GM12878 (cell line): ENCODE data around the gene IFNLR1. TPM values are rescaled to one million over a fixed set of nuclear protein-coding genes. Genes with fewer than 3 reads are reported as not detected.

Source experiments
- ATAC-seq: fragments of 200-7000 bp; cut with Tn5 transposase; 3 replicates; pipeline ENCODE4 v1.9.1; 2020; ENCODE audit warnings: mild to moderate bottlenecking, moderate library complexity
- BruUV-seq: library from RNA; stranded (reverse); fragments of 400-500 nt; replicated peaks from 2 replicates; lab custom pipeline; 2021; lab: Mats Ljungman, UMichigan
- CTCF ChIA-PET: fragments of 300-600 bp; sonication (Branson Sonifier 250); formaldehyde crosslinking; extraction: SDS; loops from one replicate; lab custom pipeline; 2021; ENCODE audit warnings: inconsistent platforms; lab: Yijun Ruan, JAX
- POLR2A ChIA-PET: fragments of 350-600 bp; formaldehyde crosslinking; extraction: SDS; loops from one replicate; lab custom pipeline; 2021; ENCODE audit warnings: inconsistent platforms; lab: Charles Lee
- RAD21 ChIA-PET: fragments of 300-600 bp; sonication (Branson Sonifier 250); formaldehyde crosslinking; loops from one replicate; lab custom pipeline; 2023; ENCODE audit warnings: antibody characterized with exemption; ENCODE audit not compliant: unreplicated experiment; lab: Charles Lee
- SMC1A ChIA-PET: fragments of 300-600 bp; sonication (Branson Sonifier 250); formaldehyde crosslinking; loops from one replicate; lab custom pipeline; 2023; ENCODE audit not compliant: unreplicated experiment, uncharacterized antibody; lab: Charles Lee
- DNase-seq: peaks from one replicate; pipeline ENCODE4 v3.0.0-alpha.2; 2011; ENCODE audit warnings: low read depth, low spot score
- FAIRE-seq: peaks from 3 replicates; lab custom pipeline; 2011; peaks lifted over from hg19 to GRCh38; lab: Jason Lieb, UNC
- H2AFZ ChIP-seq: 2 replicates; pipeline ENCODE4 v1.6.0; 2011; ENCODE audit warnings: low read depth, low read length, control low read depth; ENCODE audit not compliant: control insufficient read depth
- H3K27ac ChIP-seq: 2 replicates; pipeline ENCODE4 v1.5.1; 2011; ENCODE audit warnings: control low read depth; ENCODE audit not compliant: control insufficient read depth, insufficient read depth
- H3K27me3 ChIP-seq, 2 experiments: replicated peaks in 1 of 2; 2 replicates each; pipeline versions ENCODE4 v1.6.0 to v1.6.1; 2011; ENCODE audit warnings: low read length in 1 of 2; ENCODE audit not compliant: control insufficient read depth in 2 of 2, insufficient read depth in 2 of 2
- H3K36me3 ChIP-seq, 2 experiments: 2 replicates each; pipeline ENCODE4 v1.5.1; 2011; ENCODE audit warnings: low read length in 1 of 2; ENCODE audit not compliant: control insufficient read depth in 2 of 2, insufficient read depth in 2 of 2
- H3K4me1 ChIP-seq: 2 replicates; pipeline ENCODE4 v1.6.1; 2011; ENCODE audit warnings: mild to moderate bottlenecking, low read length, moderate library complexity, mixed read lengths; ENCODE audit not compliant: control insufficient read depth, insufficient read depth
- H3K4me2 ChIP-seq: 2 replicates; pipeline ENCODE4 v1.6.0; 2011; ENCODE audit warnings: control low read depth; ENCODE audit not compliant: control insufficient read depth, insufficient read depth
- H3K4me3 ChIP-seq: fragments of 200-600 bp; sonication (generic); 2 replicates; pipeline ENCODE4 v1.5.1; 2016
- H3K79me2 ChIP-seq: 2 replicates; pipeline ENCODE4 v1.6.0; 2011; ENCODE audit warnings: low read length; ENCODE audit not compliant: control insufficient read depth, insufficient read depth
- H3K9ac ChIP-seq: 2 replicates; pipeline ENCODE4 v1.8.0; 2011; ENCODE audit warnings: low read length, control low read depth, mixed read lengths; ENCODE audit not compliant: control insufficient read depth, insufficient read depth
- H3K9me3 ChIP-seq: replicated peaks from 3 replicates; pipeline ENCODE4 v1.5.1; 2011; ENCODE audit warnings: mild to moderate bottlenecking, low read length; ENCODE audit not compliant: control insufficient read depth, insufficient read depth
- H4K20me1 ChIP-seq: 2 replicates; pipeline ENCODE4 v1.6.0; 2011; ENCODE audit not compliant: control insufficient read depth, insufficient read depth
- BACH1 ChIP-seq: fragments of 450-650 bp; IDR thresholded peaks from 2 replicates; pipeline ENCODE4 v1.6.1; 2017; ENCODE audit warnings: mild to moderate bottlenecking, borderline replicate concordance
- BRCA1 ChIP-seq: IDR thresholded peaks from 2 replicates; pipeline ENCODE4 v1.6.1; 2011; ENCODE audit warnings: low read depth, low read length, improper control_type of control experiment
- CBX3 ChIP-seq: fragments of 200-600 bp; sonication (generic); IDR thresholded peaks from 2 replicates; pipeline ENCODE4 v1.6.1; 2016; ENCODE audit warnings: low read depth, borderline replicate concordance
- CBX5 ChIP-seq: sonication (generic); IDR thresholded peaks from 2 replicates; pipeline ENCODE4 v1.6.1; 2016; ENCODE audit warnings: low read depth, moderate library complexity, mild to moderate bottlenecking, inconsistent platforms
- E4F1 ChIP-seq: fragments of 450-650 bp; IDR thresholded peaks from 2 replicates; pipeline ENCODE4 v1.6.1; 2018; ENCODE audit warnings: borderline replicate concordance, mild to moderate bottlenecking; ENCODE audit not compliant: partially characterized antibody
- EED ChIP-seq: sonication (generic); IDR thresholded peaks from 2 replicates; pipeline ENCODE4 v1.6.1; 2016; ENCODE audit warnings: antibody characterized with exemption, low read depth
- FOXM1 ChIP-seq: IDR thresholded peaks from 2 replicates; pipeline ENCODE4 v1.6.1; 2012; ENCODE audit warnings: low read depth, mild to moderate bottlenecking, inconsistent platforms, low read length, moderate library complexity
- GABPA ChIP-seq: IDR thresholded peaks from 2 replicates; pipeline ENCODE4 v1.6.1; 2014; ENCODE audit warnings: antibody characterized with exemption, low read depth, mild to moderate bottlenecking, inconsistent platforms
- POLR2AphosphoS5 ChIP-seq: IDR thresholded peaks from 2 replicates; pipeline ENCODE4 v1.6.1; 2011; ENCODE audit warnings: mild to moderate bottlenecking, low read length, inconsistent platforms
- RUNX3 ChIP-seq: IDR thresholded peaks from 2 replicates; pipeline ENCODE4 v1.6.1; 2012; ENCODE audit warnings: low read length, inconsistent platforms
- YBX1 ChIP-seq: fragments of 450-650 bp; IDR thresholded peaks from 2 replicates; pipeline ENCODE4 v1.6.1; 2016; ENCODE audit warnings: antibody characterized with exemption
- ZSCAN29 ChIP-seq: fragments of 450-650 bp; IDR thresholded peaks from 2 replicates; pipeline ENCODE4 v1.6.1; 2017; ENCODE audit warnings: mild to moderate bottlenecking, moderate library complexity
- ZZZ3 ChIP-seq: IDR thresholded peaks from 2 replicates; pipeline ENCODE4 v1.6.1; 2011; ENCODE audit warnings: low read depth; ENCODE audit not compliant: control insufficient read depth, insufficient read length
- WGBS: methylation state at CpG from one replicate; pipeline ENCODE4 v1.1.6; 2016; ENCODE audit warnings: low lambda C conversion rate; ENCODE audit not compliant: insufficient replicate concordance, insufficient coverage; ENCODE audit errors: missing lambda C conversion rate; 5-methylcytosine and 5-hydroxymethylcytosine counted together
- in situ Hi-C: fragments of 300-500 bp; cut with MboI; formaldehyde crosslinking; loops from 9 replicates; pipeline ENCODE4 v1.14.3; 2018; ENCODE audit warnings: mixed read lengths
- intact Hi-C: fragments of 100-400 bp; cut with micrococcal nuclease; formaldehyde crosslinking; loops from one replicate; pipeline ENCODE4 v1.14.2; 2022; ENCODE audit not compliant: unreplicated experiment
- polyA plus RNA-seq, 11 experiments: library from polyadenylated mRNA; depleted of rRNA in 4 of 11; unstranded in 6 of 11; stranded (reverse) in 5 of 11; fragments of >200 nt; fragmentation: Nextera tagmentation in 4 of 11; fragmentation: Illumina TruSeq in 1 of 11; extraction: Ambion mirVana in 4 of 11; extraction: Trizol in 1 of 11; gene quantifications; 1 replicate in 1 of 11; 2 replicates in 10 of 11; pipeline versions ENCODE4 v1.2.1 to v1.2.3, GENCODE V29; 2011 to 2016; ENCODE audit warnings: inconsistent platforms in 2 of 11, missing spikeins in 2 of 11, low read depth in 1 of 11
- total RNA-seq, 4 experiments: library from RNA; depleted of rRNA in 3 of 4; stranded (reverse); fragments of >200 nt in 3 of 4; fragmentation: Illumina TruSeq in 1 of 4; extraction: Trizol in 1 of 4; gene quantifications; 2 replicates each; pipeline versions ENCODE4 v1.2.1 to v1.2.3, GENCODE V29; 2013 to 2021
- TF ChIP-seq, protein P1 (sequence below): IDR thresholded peaks from 2 replicates; pipeline ENCODE4 v1.6.1; 2012; ENCODE audit warnings: low read length, inconsistent platforms

The IFNLR1 gene
- total and polyA plus RNA-seq, 10 of the 15 experiments (the other 5 are each of a cell fraction or from before 2014, with no cell fraction given) = 0.31 to 5.6 (median 3.9) TPM

DNA sequence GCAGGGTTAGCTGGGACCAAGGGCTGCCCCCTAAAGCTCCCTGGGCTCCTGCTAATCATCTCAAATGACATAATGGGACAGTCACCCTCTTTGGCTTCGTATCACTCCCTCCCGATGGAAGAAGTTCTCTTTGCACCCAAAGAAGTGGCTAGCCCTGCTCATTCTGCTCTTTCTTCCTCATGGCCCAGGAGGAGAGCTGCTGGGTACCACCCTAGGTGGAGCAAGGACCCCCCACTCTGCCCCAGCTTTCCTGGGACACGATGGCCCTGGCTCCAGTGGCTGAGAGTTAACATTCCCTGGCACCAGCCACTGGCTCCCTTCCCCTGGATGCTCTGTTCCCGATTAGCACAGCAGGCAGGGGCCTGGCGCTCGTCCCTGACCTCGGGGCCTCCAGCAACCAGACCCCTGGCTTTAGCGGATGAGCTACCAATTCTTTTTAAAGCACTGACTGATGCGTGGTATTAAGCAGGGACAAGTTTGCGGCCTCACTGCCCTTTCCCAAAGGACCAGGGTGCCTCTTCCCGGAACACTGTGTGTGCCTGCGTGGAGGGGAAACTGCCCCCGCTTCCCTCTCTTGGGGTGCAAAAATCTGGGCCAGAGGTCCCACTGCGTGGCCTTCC lies 76.3 kb downstream of the IFNLR1 start:
- Histone ChIP-seq H2AFZ (no peak overlapping the region), H3K36me3 (no peaks in the 10 kb centered on the region), H3K27me3 (no peaks in the 10 kb centered on the region; a peak in 3 of 4 replicates), H3K4me3 (no peak overlapping the region), H3K27ac (no peak overlapping the region), H3K9me3 (no peaks in the 10 kb centered on the region), H4K20me1 (no peaks in the 10 kb centered on the region), H3K4me1 (no peaks in the 10 kb centered on the region), H3K9ac (no peak overlapping the region), H3K79me2 (no peaks in the 10 kb centered on the region), H3K4me2 (no peak overlapping the region)
- CTCF ChIA-PET = interaction anchor here (0.6 to 1.4 kb wide), 3 partner anchors 51 to 168 kb away, joined by 3 read pairs; no protein-coding TSS in a partner anchor
- SMC1A ChIA-PET = no interaction called here
- RAD21 ChIA-PET = interaction anchor here (0.6 kb wide), 1 partner anchor 246 kb away, joined by 3 read pairs; no protein-coding TSS in a partner anchor
- no TSS peak for BruUV-seq
- POLR2A ChIA-PET = no interaction called here
- DNase-seq = no peak
- FAIRE-seq = no peak
- in situ Hi-C loops (no loop called here), intact Hi-C loops (no loop called here)
- no peak for ATAC-seq
- TF ChIP-seq BACH1 (no peak), ZSCAN29 (no peak)
- TF ChIP-seq, protein P1, sequence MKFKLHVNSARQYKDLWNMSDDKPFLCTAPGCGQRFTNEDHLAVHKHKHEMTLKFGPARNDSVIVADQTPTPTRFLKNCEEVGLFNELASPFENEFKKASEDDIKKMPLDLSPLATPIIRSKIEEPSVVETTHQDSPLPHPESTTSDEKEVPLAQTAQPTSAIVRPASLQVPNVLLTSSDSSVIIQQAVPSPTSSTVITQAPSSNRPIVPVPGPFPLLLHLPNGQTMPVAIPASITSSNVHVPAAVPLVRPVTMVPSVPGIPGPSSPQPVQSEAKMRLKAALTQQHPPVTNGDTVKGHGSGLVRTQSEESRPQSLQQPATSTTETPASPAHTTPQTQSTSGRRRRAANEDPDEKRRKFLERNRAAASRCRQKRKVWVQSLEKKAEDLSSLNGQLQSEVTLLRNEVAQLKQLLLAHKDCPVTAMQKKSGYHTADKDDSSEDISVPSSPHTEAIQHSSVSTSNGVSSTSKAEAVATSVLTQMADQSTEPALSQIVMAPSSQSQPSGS = no peak
- 36% methylated on average over 13 of the region's 14 CpGs for WGBS

GRCh38 chr1:24109686-24110475 lies 77.2 kb downstream of the IFNLR1 start:
- Histone ChIP-seq H3K36me3 (no peaks in the 10 kb centered on the region), H3K9me3 (no peaks in the 10 kb centered on the region), H3K4me2 (no peak overlapping the region), H3K4me1 (no peaks in the 10 kb centered on the region), H3K27ac (no peak overlapping the region), H2AFZ (no peak overlapping the region), H3K79me2 (no peaks in the 10 kb centered on the region), H4K20me1 (no peaks in the 10 kb centered on the region), H3K9ac (no peak overlapping the region), H3K4me3 (no peak overlapping the region), H3K27me3 (no peaks in the 10 kb centered on the region; a peak in 3 of 4 replicates)
- ChIA-PET POLR2A (no interaction called here), SMC1A (no interaction called here), CTCF (interaction anchor here (0.6 kb wide), 1 partner anchor 167 kb away, joined by 3 read pairs; no protein-coding TSS in a partner anchor), RAD21 (no interaction called here)
- WGBS = 28% methylated on average over 15 of the region's 15 CpGs
- in situ Hi-C loops (no loop called here), intact Hi-C loops (no loop called here)
- no peak for ATAC-seq
- FAIRE-seq = no peak
- BruUV-seq = no TSS peak
- DNase-seq = no peak
- TF ChIP-seq CBX5 (no peak), RUNX3 (no peak), FOXM1 (no peak), POLR2AphosphoS5 (no peak), CBX3 (no peak), EED (no peak), ZZZ3 (no peak), GABPA (no peak), E4F1 (no peak), YBX1 (no peak), BRCA1 (no peak)
